Measurements from ENCODE around the gene ITPK1.

ITPK1 gene

DNA sequence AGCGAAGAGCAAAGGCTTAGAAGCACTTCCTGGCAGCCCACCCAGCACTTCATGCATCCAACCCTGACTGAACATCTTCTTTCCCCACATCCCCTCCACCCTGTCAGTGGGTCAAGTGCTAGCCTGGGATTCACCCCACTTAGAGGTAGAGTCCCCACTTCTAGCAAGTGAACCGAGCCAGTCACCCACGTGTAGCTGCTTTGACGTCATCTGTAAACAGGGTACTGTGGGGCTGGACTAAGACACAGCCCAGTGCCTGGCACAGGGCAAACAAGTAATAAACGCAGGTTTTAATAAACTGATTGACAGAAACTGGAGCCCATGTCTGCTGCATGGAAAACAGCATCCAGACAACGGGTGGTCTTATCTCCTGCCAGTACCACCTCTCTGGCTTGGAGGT is 61.7 kb downstream of the ITPK1 start:
- TF ChIP-seq, protein P1, sequence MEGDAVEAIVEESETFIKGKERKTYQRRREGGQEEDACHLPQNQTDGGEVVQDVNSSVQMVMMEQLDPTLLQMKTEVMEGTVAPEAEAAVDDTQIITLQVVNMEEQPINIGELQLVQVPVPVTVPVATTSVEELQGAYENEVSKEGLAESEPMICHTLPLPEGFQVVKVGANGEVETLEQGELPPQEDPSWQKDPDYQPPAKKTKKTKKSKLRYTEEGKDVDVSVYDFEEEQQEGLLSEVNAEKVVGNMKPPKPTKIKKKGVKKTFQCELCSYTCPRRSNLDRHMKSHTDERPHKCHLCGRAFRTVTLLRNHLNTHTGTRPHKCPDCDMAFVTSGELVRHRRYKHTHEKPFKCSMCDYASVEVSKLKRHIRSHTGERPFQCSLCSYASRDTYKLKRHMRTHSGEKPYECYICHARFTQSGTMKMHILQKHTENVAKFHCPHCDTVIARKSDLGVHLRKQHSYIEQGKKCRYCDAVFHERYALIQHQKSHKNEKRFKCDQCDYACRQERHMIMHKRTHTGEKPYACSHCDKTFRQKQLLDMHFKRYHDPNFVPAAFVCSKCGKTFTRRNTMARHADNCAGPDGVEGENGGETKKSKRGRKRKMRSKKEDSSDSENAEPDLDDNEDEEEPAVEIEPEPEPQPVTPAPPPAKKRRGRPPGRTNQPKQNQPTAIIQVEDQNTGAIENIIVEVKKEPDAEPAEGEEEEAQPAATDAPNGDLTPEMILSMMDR (IDR thresholded peaks at IDR 0.05; ENCODE audit: low read length, missing control alignments): no peak
- H3K4me3 ChIP-seq (replicated peaks; ENCODE audit: low read depth, low read length): no peak overlapping the region
- no peak for DNase-seq (ENCODE audit: low read depth)

DNA sequence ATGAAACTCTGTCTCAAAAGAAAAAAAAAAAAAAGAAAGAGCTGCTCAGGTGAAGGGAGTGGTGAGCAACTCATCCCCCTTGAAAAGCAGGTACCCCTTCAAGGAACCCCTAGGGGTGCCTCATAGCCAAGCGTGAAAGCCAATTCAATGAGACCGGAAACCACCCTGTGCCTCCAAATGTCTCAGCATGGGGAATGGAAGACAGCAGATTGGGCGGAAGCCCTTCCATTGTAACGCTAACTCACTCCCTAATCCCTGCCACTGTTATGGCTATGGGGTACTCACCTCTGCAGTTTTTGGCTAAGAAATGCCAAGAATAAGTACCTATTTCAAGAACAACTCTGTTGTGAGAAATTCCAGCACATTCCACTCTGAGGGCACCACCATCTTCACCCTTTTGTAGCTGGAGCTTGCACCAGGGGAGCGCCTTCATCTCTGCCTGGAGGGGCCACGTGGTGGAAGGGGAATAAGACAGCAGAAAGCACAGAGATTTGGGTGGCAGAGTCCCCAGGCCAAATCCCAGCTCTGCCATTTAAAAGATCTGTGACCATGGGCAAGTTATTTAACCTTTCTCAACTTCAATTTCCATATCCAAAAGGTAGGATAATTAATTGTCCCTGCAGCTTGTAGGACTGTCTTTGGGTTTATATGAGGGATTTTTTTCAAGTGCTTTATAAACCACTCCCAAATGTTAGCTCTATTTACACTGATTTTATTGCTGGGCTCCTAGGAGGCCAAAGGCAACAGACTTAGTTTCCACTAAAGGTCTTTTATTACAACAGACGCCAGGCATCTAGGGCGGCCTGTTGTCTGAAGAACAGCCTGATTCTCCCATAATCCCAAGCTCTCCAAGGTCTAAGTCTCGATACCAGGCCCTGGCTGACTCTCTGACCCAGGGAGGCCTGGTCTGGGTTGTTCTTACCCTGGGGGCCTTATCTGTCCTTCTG is 63.9 kb downstream of the ITPK1 start:
- TF ChIP-seq, protein P1 (IDR thresholded peaks at IDR 0.05; ENCODE audit: low read length, missing control alignments): no peak
- no peak overlapping the region for H3K4me3 ChIP-seq (replicated peaks; ENCODE audit: low read depth, low read length)
- no peak for DNase-seq (ENCODE audit: low read depth)

DNA sequence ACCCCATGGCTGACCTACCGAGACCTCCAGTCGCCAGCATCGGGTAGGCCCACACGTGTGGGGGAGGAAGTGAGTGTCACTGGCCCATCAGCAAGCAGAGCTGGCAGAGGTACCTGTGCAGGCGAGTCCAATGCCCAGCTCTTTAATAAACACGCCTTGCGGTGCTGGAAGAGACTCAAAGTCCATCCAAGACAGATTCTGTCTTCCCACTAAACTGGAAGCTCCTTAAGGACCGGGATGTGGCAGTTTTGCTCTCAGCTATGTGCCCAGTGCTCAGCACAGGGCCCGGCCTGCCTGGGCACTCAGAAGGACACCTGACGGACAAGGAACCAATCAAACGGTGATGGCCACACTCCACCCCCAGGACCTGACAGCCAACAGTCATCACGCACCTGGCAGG is 65.0 kb downstream of the ITPK1 start:
- TF ChIP-seq, protein P1 (IDR thresholded peaks at IDR 0.05; ENCODE audit: low read length, missing control alignments): no peak
- no peak for DNase-seq (ENCODE audit: low read depth)
- H3K4me3 ChIP-seq (replicated peaks; ENCODE audit: low read depth, low read length): no peak overlapping the region

DNA sequence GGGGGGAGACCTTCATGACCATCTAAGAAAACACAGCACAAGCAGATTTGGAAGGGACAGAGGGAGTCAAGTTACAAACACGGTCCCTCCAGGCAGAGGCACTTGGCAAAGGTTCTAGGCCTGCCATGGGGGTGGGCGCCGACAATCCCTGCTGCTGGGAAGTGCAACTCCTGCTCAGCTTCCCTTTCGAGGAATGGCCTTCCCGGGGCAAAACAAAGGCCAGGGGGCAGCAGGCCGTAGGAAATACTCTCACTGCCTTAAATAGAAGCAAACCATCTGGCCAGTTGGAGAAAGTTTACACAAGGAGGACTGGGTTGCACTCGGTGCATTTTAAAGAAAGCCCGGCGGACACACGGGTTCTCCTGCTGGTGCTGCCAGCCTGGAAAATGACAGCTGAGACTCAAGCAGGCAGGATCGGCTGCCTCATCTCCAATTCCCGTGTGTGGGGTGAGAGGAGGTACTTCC is 65.8 kb downstream of the ITPK1 start:
- peak; percentile 56 for DNase-seq (ENCODE audit: low read depth)
- no peak overlapping the region for H3K4me3 ChIP-seq (replicated peaks; ENCODE audit: low read depth, low read length)
- TF ChIP-seq, protein P1 (IDR thresholded peaks at IDR 0.05; ENCODE audit: low read length, missing control alignments): no peak

DNA sequence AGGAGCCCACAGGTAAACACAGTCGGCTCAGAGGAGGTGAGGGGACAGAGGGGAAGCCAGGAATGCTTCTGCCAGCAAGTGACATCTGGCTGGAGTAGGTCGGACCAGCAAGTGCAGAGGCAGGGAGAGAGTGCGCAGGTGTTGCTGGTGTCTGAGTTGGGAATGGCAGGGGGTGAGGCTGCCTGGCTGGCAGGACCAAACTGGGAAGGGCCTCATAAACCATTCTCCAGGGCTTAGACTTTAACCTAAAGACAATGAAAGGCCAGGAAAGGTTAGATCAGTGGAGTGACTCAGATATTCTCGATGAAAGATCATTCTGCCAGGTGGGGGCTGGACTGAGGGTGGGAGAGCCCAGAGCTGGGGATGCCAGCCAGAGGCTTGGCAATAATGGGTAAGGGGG is 66.4 kb downstream of the ITPK1 start:
- no peak for DNase-seq (ENCODE audit: low read depth)
- TF ChIP-seq, protein P1 (IDR thresholded peaks at IDR 0.05; ENCODE audit: low read length, missing control alignments): no peak

DNA sequence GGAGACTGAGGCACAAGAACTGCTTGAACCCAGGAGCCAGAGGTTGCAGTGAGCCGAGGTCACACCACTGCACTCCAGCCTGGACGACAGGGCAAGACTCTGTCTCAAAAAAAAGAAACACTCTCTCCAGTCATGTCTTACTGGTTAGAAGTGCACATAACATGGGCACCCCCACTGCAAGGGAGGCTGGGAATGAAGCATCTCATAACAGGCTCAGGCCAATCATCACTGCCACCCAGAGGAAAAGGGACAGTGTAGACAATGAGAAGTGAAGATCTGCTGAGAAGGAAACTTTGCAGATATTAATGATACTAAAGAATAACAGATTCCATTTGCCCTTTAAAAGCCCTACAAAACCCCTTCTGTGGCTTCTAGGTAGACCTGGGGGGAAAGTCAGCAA is 66.9 kb downstream of the ITPK1 start:
- no peak overlapping the region for H3K4me3 ChIP-seq (replicated peaks; ENCODE audit: low read depth, low read length)
- DNase-seq (ENCODE audit: low read depth): no peak
- TF ChIP-seq, protein P1 (IDR thresholded peaks at IDR 0.05; ENCODE audit: low read length, missing control alignments): no peak

More for the DNA sequence above, 66.4 kb downstream of the ITPK1 start:
- H3K4me3 ChIP-seq (replicated peaks; ENCODE audit: low read depth, low read length): no peak overlapping the region

All from fibroblast of pulmonary artery (primary cell).